Vagina (tissue), 2 donors: ENCODE results near the gene FADS3.

ENCODE experiments used
- POLR2A ChIP-seq, 2 donors: fragments of 450-650 bp; IDR thresholded peaks; one replicate each; pipeline ENCODE4 v1.6.1; 2017; ENCODE audit warnings: antibody characterized with exemption in 2 of 2, mild to moderate bottlenecking in 2 of 2, moderate library complexity in 2 of 2
- TF ChIP-seq, protein P1 (sequence below), 3 experiments: fragments of 450-650 bp in 2 of 3; fragments of 200-600 bp in 1 of 3; sonication (generic) in 1 of 3; IDR thresholded peaks; one replicate each; pipeline ENCODE4 v1.5.1; 2017 to 2019; ENCODE audit warnings: antibody characterized with exemption in 3 of 3, mild to moderate bottlenecking in 2 of 3, moderate library complexity in 2 of 3

DNA sequence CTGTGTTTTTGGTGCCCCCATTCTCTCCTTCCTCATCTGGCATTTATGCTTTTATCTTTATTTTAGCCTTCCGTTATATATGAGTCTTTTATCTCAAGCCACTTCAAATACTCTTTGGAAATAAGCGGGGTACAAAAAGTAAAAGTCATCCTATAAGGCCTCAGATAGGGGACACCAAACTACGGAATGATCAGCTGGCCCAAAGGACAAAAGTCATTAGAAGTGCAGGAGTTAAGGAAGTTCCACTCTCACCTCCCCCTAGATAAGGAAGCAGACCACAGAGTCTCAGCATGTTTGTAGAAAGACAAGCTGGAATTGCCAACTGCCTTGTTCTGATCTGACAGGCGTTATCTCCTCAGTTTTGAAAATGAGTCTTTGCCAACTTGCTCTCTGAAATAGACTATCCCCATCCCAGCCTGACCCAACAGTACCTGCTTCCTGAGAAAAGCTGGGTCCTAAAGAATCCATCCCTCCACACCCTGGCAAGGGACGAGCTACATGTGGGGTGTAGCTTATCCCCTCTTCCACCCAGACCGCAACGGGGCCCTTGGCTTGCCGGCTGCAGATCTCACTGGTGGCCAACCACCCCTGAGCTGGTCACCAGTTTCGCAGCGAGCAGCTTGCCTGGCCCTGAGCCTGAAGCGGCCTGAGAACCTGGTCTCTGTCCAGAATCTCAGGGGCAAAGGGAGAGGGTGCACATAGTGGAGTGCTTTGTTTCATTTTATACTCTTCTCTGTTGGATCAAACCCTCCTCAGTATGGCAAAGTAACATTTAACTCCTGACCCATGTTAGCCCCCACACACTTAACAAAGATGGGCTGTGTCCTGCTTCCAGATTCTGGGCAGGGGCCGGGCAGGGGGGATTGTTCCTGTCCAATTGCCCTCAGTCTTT, 49.5 kb downstream of the FADS3 start:
- TF ChIP-seq, protein P1, sequence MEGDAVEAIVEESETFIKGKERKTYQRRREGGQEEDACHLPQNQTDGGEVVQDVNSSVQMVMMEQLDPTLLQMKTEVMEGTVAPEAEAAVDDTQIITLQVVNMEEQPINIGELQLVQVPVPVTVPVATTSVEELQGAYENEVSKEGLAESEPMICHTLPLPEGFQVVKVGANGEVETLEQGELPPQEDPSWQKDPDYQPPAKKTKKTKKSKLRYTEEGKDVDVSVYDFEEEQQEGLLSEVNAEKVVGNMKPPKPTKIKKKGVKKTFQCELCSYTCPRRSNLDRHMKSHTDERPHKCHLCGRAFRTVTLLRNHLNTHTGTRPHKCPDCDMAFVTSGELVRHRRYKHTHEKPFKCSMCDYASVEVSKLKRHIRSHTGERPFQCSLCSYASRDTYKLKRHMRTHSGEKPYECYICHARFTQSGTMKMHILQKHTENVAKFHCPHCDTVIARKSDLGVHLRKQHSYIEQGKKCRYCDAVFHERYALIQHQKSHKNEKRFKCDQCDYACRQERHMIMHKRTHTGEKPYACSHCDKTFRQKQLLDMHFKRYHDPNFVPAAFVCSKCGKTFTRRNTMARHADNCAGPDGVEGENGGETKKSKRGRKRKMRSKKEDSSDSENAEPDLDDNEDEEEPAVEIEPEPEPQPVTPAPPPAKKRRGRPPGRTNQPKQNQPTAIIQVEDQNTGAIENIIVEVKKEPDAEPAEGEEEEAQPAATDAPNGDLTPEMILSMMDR (IDR thresholded peaks at IDR 0.05), result no peak
- TF ChIP-seq POLR2A (IDR thresholded peaks at IDR 0.05), result no peak
